GM15510 (cell line): ENCODE data around the gene CAPZB.

Source experiments
- POLR2A ChIP-seq: IDR thresholded peaks from 3 replicates; pipeline ENCODE4 v1.6.1; 2011; ENCODE audit warnings: borderline replicate concordance; ENCODE audit not compliant: insufficient read length; ENCODE audit errors: extremely low read depth

The CAPZB gene

GRCh38 chr1:19313961-19314882 is 171.1 kb downstream of the CAPZB start:
- TF ChIP-seq POLR2A, result no peak

GRCh38 chr1:19313636-19313959 is 171.7 kb downstream of the CAPZB start:
- no peak for TF ChIP-seq POLR2A

- TF ChIP-seq POLR2A, result no peak
Measured at GRCh38 chr1:19312782-19313635, 172.3 kb downstream of the CAPZB start.

GRCh38 chr1:19311931-19312781 is 173.2 kb downstream of the CAPZB start, which contains the start of the genes AKR7A2 and SLC66A1:
AKR7A2 (minus strand) TSS chr1:19312144; CDS start chr1:19312124, 20 bp downstream.
SLC66A1 (plus strand) TSS chr1:19312326; CDS start chr1:19317678, 5,352 bp downstream.
- TF ChIP-seq POLR2A, result peak; percentile 85

GRCh38 chr1:19311503-19311930 is 173.8 kb downstream of the CAPZB start:
- no peak for TF ChIP-seq POLR2A

GRCh38 chr1:19310720-19311502 is 174.4 kb downstream of the CAPZB start:
- no peak for TF ChIP-seq POLR2A

DNA sequence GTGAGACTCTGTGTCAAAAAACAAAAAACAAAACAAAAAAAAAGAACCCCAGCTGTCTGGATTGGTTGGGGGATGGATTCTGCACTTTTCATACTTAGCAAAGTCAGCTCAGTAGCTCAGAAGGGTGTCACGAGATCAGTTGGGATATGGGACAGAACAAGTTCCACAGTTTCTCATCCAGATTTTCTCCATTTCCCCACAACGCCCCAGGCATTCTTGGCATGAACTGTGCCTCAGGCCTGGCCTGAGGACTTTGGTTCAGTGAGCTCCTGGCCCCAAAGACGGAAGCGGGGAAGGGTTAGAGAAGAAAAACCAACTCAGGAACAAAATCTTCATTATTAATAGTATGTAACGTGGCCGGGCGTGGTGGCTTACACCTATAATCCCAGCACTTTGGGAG is 175.3 kb downstream of the CAPZB start:
- no peak for TF ChIP-seq POLR2A

GRCh38 chr1:19309123-19309813 is 176.1 kb downstream of the CAPZB start:
- no peak for TF ChIP-seq POLR2A

DNA sequence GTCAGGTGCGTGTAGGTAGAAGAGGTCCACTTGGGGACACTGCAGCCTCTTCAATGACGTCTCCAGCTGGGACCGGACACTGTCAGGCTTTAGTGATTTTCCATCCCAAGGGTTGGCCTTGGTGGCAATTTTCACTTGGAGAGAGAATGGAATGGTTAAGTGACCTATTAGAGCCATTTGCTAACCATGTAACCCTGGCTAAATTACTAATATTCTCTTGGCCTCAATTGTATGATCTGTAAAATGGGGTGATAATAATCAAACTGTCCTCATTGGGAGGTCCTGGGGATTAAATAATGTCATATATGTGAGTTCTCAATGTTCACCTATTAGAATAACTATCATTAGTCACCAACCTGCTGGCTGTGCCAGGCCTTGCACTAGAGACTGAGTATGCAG is 176.8 kb downstream of the CAPZB start:
- no peak for TF ChIP-seq POLR2A

- TF ChIP-seq POLR2A, result no peak
Measured at GRCh38 chr1:19307794-19308508, 177.4 kb downstream of the CAPZB start.

DNA sequence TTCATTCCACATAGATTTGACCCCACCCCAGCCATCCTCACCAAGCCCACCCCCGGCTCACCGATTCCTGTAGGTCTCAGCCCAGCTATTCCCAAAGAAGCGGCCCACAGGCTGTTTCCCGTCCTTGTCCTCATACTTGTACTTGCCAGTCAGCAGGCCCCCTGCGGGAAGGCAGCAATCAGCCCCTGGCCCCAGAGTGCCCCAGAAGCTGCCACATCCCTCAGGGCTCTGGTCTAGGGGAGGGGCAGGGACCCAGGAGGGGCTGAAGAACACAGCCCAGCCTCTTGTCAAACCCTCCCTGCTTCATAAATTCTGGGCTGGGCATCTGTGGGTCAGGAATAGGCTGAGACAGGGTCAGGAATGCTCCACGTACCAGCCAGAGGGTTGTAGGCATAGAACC is 178.4 kb downstream of the CAPZB start:
- TF ChIP-seq POLR2A, result no peak

DNA sequence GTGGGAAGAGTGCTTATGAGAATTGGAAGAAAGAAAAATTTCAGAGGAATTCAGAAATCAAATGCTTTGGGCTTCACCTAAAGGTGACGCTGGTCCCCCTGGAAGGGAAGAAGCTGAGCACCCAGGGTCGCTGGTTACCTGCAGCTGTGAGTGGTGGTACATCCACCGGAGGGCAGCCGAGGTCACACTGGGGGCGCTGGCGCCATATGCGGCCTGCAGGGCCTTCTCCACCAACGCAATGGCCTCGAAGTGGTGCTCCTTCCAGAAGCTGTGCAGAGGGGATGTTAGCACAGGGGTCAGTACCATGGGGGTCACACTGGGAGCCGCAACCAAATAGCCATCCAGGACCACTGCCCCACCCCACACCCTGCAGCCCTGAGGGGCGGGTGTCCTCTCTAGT is 179.5 kb downstream of the CAPZB start:
- TF ChIP-seq POLR2A, result no peak

- TF ChIP-seq POLR2A, result no peak
Measured at GRCh38 chr1:19300211-19300610, 185.1 kb downstream of the CAPZB start.

GRCh38 chr1:19294638-19295037 is 190.7 kb downstream of the CAPZB start:
- no peak for TF ChIP-seq POLR2A
